Nephron progenitor cell (in vitro differentiated cells): Measurements from ENCODE around the gene ZFR2.
"Not testable (repeated sequence)": the region's sequence is repeated elsewhere in the genome, so short reads cannot be mapped to it uniquely, and the experiment has no call there.

Source experiments
- DNase-seq: peaks from one replicate; pipeline ENCODE4 v3.0.0; 2021
- H3K27ac Mint-ChIP-seq: 2 replicates; pipeline ENCODE4 v1.8.0; 2021; ENCODE audit warnings: mild to moderate bottlenecking, moderate library complexity, mixed read lengths
- H3K27me3 Mint-ChIP-seq: 2 replicates; pipeline ENCODE4 v1.8.0; 2021; ENCODE audit warnings: mild to moderate bottlenecking, low read depth, mixed read lengths; ENCODE audit not compliant: poor library complexity
- H3K36me3 Mint-ChIP-seq: 2 replicates; pipeline ENCODE4 v1.8.0; 2021; ENCODE audit warnings: low read depth, mixed read lengths
- H3K4me1 Mint-ChIP-seq: 2 replicates; pipeline ENCODE4 v1.8.0; 2021; ENCODE audit warnings: mixed read lengths
- H3K4me3 Mint-ChIP-seq: 2 replicates; pipeline ENCODE4 v1.8.0; 2021; ENCODE audit warnings: mild to moderate bottlenecking, moderate library complexity, mixed read lengths
- H3K9me3 Mint-ChIP-seq: 2 replicates; pipeline ENCODE4 v1.8.0; 2021; ENCODE audit warnings: mild to moderate bottlenecking, moderate library complexity, mixed read lengths
- CTCF ChIP-seq: fragments of 200-600 bp; sonication (generic); IDR thresholded peaks from 2 replicates; pipeline ENCODE4 v1.5.0; 2021; ENCODE audit warnings: antibody characterized with exemption

ZFR2 gene

GRCh38 chr19:3762130-3762473 is 106.7 kb downstream of the ZFR2 start:
- H3K27ac Mint-ChIP-seq = peak overlapping the region; percentile 100
- peak overlapping the region; percentile 97 for H3K4me3 Mint-ChIP-seq
- H3K9me3 Mint-ChIP-seq = no peaks in the 10 kb centered on the region
- H3K36me3 Mint-ChIP-seq = no peaks in the 10 kb centered on the region
- TF ChIP-seq CTCF = no peak
- H3K27me3 Mint-ChIP-seq = no peaks in the 10 kb centered on the region
- peaks cover 14% of the 10 kb centered on the region for H3K4me1 Mint-ChIP-seq
- DNase-seq = no peak

GRCh38 chr19:3761382-3762129 is 107.3 kb downstream of the ZFR2 start, which contains the start of gene APBA3:
Gene APBA3, minus strand, starts transcription at chr19:3761692. Its CDS starts 1,428 bp downstream, at chr19:3760264.
- peak within 1 kb of the TSS; percentile 100 for H3K27ac Mint-ChIP-seq
- H3K27me3 Mint-ChIP-seq = no peaks in the 10 kb centered on the region
- H3K4me1 Mint-ChIP-seq = peaks cover 14% of the 10 kb centered on the region
- DNase-seq = peak; percentile 96
- H3K4me3 Mint-ChIP-seq = peak within 1 kb of the TSS; percentile 97
- H3K36me3 Mint-ChIP-seq = no peaks in the 10 kb centered on the region
- peak; percentile 45 for TF ChIP-seq CTCF
- no peaks in the 10 kb centered on the region for H3K9me3 Mint-ChIP-seq

GRCh38 chr19:3760871-3761361 is 107.9 kb downstream of the ZFR2 start:
- no peak for TF ChIP-seq CTCF
- DNase-seq = no peak
- Mint-ChIP-seq H3K4me1 (peaks cover 14% of the 10 kb centered on the region), H3K4me3 (peak overlapping the region; percentile 97), H3K36me3 (peaks cover 1% of the 10 kb centered on the region), H3K27me3 (no peaks in the 10 kb centered on the region), H3K9me3 (no peaks in the 10 kb centered on the region), H3K27ac (peak overlapping the region; percentile 98)

- no peak for TF ChIP-seq CTCF
- no peak for DNase-seq
- H3K9me3 Mint-ChIP-seq = no peaks in the 10 kb centered on the region
- peaks cover 10% of the 10 kb centered on the region for H3K36me3 Mint-ChIP-seq
- no peaks in the 10 kb centered on the region for H3K27me3 Mint-ChIP-seq
- peak overlapping the region; percentile 97 for H3K4me3 Mint-ChIP-seq
- H3K4me1 Mint-ChIP-seq = peaks cover 14% of the 10 kb centered on the region
- H3K27ac Mint-ChIP-seq = no peak overlapping the region
These were observed 109.2 kb downstream of the ZFR2 start for GRCh38 chr19:3759482-3760254.

- peaks cover 14% of the 10 kb centered on the region for H3K4me1 Mint-ChIP-seq
- H3K4me3 Mint-ChIP-seq, H3K27me3 Mint-ChIP-seq, H3K36me3 Mint-ChIP-seq, H3K27ac Mint-ChIP-seq, H3K9me3 Mint-ChIP-seq, DNase-seq: not testable (repeated sequence)
These were observed 110.5 kb downstream of the ZFR2 start for GRCh38 chr19:3758297-3758696.

GRCh38 chr19:3757705-3758104 is 111.1 kb downstream of the ZFR2 start:
- H3K4me3 Mint-ChIP-seq, H3K4me1 Mint-ChIP-seq, DNase-seq, H3K36me3 Mint-ChIP-seq, H3K27ac Mint-ChIP-seq, H3K9me3 Mint-ChIP-seq, H3K27me3 Mint-ChIP-seq: not testable (repeated sequence)
